Progenitor cell of endocrine pancreas (in vitro differentiated cells): ENCODE results near the gene RFNG. TPM values are rescaled to one million over a fixed set of nuclear protein-coding genes. Genes with fewer than 3 reads are reported as not detected.

ENCODE experiments used
- DNase-seq: peaks from one replicate; pipeline ENCODE4 v3.0.0; 2021; ENCODE audit warnings: low spot score; ENCODE audit not compliant: unreplicated experiment
- H3K27ac Mint-ChIP-seq: 2 replicates; pipeline ENCODE4 v1.8.0; 2021; ENCODE audit warnings: mild to moderate bottlenecking, moderate library complexity, mixed read lengths
- H3K27me3 Mint-ChIP-seq: 2 replicates; pipeline ENCODE4 v1.8.0; 2021; ENCODE audit warnings: mixed read lengths
- H3K36me3 Mint-ChIP-seq: 2 replicates; pipeline ENCODE4 v1.8.0; 2022; ENCODE audit warnings: mixed read lengths; ENCODE audit not compliant: insufficient read depth
- H3K4me1 Mint-ChIP-seq: 2 replicates; pipeline ENCODE4 v1.8.0; 2021; ENCODE audit warnings: low read depth, mixed read lengths
- H3K4me3 Mint-ChIP-seq: 2 replicates; pipeline ENCODE4 v1.8.0; 2021; ENCODE audit warnings: low read depth, mild to moderate bottlenecking, moderate library complexity, mixed read lengths
- H3K9me3 Mint-ChIP-seq: 2 replicates; pipeline ENCODE4 v1.8.0; 2021; ENCODE audit warnings: low read depth, mixed read lengths
- total RNA-seq: library from RNA; stranded (reverse); gene quantifications from 2 replicates; pipeline ENCODE4 v1.2.1, GENCODE V29; 2021
- TF ChIP-seq, protein P1 (sequence below): fragments of 200-600 bp; sonication (generic); IDR thresholded peaks from one replicate; pipeline ENCODE4 v1.5.0; 2021; ENCODE audit warnings: antibody characterized with exemption, mild to moderate bottlenecking; ENCODE audit not compliant: unreplicated experiment

The RFNG gene
- total RNA-seq, 1 donor from 2014 or later = 65.5 TPM

DNA sequence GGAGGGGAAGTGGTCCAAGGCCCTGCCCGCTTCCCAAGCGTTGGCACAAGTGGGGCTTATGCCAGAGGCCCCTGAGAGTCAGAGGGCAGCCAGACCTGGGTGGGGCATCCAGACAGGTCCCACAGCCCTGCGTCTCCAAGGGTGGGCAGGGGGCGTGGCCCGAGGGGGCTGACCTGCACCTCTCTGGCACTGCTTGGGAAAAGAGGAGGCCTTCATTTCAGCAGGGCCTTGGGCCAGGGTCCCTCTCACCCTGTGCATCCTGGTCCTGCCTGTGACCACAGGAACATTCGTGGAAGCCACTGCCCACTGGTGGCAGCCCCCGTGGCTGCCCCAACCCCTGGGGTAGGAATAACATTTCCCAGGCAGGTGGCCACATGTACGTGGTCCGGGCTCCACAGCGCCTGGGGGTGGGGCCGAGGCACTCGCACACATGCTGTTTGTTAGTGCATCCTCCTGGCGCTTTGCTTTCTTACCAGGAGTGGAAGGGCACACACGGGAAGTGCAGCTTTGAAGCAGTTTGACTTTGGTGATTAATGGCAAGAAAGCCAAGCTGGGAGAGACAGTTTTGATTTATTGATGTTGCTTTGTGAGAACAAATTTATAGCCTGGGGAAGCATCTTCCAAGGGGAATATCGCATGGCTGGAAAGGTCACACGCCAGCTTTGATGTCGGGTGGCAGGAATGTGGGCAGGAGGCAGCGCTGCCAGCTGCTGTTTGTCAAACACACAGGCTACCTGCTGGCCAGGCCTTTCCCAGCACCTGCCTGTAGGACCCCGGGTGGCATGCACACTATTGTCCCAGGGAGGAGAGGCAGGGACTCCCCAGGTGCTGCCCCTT lies 33.2 kb downstream of the RFNG start:
- Mint-ChIP-seq H3K27ac (peak overlapping the region; percentile 71), H3K4me3 (no peak overlapping the region), H3K4me1 (peaks cover 5% of the 10 kb centered on the region), H3K36me3 (peaks cover 2% of the 10 kb centered on the region), H3K27me3 (no peaks in the 10 kb centered on the region), H3K9me3 (no peaks in the 10 kb centered on the region)
- TF ChIP-seq, protein P1, sequence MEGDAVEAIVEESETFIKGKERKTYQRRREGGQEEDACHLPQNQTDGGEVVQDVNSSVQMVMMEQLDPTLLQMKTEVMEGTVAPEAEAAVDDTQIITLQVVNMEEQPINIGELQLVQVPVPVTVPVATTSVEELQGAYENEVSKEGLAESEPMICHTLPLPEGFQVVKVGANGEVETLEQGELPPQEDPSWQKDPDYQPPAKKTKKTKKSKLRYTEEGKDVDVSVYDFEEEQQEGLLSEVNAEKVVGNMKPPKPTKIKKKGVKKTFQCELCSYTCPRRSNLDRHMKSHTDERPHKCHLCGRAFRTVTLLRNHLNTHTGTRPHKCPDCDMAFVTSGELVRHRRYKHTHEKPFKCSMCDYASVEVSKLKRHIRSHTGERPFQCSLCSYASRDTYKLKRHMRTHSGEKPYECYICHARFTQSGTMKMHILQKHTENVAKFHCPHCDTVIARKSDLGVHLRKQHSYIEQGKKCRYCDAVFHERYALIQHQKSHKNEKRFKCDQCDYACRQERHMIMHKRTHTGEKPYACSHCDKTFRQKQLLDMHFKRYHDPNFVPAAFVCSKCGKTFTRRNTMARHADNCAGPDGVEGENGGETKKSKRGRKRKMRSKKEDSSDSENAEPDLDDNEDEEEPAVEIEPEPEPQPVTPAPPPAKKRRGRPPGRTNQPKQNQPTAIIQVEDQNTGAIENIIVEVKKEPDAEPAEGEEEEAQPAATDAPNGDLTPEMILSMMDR = no peak
- DNase-seq = no peak

DNA sequence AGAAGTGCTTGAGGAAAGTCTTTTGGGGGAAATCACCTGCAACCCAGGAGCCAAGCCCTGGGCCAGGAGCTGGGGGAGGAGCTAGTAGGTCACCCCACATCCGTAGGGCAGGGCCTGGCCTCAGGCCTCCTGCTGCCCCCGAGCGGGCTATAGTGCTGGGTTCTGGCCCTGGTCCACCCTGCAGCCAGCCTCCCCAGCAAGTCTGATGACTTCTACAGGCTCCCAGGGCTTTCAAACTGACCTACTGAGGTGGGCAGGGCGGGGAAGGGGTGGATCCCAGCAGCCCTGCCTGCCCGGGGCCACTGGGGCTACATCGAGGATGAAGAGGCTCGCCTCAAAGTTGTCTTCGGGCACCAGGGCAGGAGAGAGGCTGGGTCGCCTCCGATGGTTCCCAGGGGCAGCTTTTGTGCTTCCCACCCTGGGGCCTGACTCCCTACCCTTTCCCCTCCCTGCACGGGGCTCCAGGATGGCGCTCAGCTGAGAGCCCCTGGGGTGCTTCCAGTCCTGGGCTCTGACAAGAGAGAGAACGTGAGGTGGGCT lies 33.9 kb downstream of the RFNG start:
- Mint-ChIP-seq H3K4me3 (no peak overlapping the region), H3K9me3 (no peaks in the 10 kb centered on the region), H3K4me1 (peaks cover 5% of the 10 kb centered on the region), H3K27me3 (no peaks in the 10 kb centered on the region), H3K27ac (no peak overlapping the region), H3K36me3 (peaks cover 2% of the 10 kb centered on the region)
- TF ChIP-seq, protein P1 = no peak
- no peak for DNase-seq

DNA sequence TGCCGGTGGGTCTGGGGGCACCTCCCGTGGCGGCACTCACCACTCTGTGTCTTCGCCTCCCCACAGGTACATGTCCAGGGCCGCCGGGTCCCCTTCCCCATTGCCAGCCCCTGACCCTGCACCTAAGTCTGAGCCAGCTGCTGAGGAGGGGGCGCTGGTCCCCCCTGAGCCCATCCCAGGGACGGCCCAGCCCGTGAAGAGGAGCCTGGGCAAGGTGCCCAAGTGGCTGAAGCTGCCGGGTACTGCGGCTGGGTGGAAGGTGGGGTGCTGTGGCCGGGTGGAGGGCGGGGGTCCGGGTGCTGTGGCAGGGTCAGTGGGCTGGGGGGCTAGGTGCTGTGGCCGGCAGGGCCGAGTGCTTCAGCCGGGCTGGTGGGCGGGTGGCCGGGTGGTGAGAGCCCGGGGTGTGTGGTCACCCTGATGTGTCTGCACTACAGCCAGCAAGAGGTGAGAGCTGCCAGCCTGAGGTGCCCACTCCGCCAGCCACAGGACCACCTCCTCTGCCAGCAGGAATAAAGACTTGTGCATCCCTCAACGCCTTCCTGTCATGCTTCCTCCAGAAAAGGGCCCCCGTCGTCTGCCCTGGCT lies 34.6 kb downstream of the RFNG start:
- no peak for DNase-seq
- Mint-ChIP-seq H3K4me1 (peaks cover 5% of the 10 kb centered on the region), H3K36me3 (peaks cover 2% of the 10 kb centered on the region), H3K27ac (no peak overlapping the region), H3K4me3 (no peak overlapping the region), H3K9me3 (no peaks in the 10 kb centered on the region), H3K27me3 (no peaks in the 10 kb centered on the region)
- TF ChIP-seq, protein P1 = no peak

DNA sequence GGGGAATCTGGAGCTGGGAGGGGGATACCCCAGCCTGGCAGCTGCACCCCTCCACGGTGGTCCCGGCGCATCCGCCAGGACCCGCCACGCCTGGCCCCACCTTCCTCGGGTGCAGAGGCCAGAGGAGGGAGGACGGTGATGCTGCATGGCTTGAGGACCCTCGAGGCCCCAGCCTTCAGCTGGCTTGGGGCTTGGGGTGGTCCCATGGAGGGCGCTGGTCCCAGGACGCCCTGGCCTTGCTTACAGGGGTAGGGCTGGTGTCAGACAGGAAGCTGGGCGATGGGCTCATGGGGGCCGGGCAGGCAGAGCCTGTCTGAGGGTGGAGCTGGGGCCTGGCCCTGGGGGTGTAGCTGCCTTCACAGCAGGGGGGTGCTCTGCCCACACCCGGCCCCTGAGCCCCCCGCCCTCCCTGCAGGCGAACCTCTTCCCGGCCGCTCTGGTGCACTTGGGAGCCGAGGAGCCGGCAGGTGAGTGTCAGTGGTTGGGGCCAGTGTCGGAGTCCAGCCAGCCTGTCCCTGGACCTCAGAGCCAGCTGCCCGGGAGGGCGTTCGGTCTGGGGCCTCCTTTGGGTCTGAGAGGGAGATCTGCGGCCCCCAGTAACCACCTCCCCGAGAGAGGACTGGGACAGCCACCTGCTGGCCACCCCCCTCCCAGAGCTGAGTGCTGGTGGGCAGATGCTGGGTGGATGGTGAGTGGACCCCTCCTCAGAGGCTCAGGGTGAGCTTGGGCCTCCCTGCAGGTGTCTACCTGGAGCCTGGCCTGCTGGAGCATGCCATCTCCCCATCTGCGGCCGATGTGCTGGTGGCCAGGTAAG lies 35.3 kb downstream of the RFNG start:
- Mint-ChIP-seq H3K27me3 (no peaks in the 10 kb centered on the region), H3K4me3 (no peak overlapping the region), H3K27ac (no peak overlapping the region), H3K4me1 (no peaks in the 10 kb centered on the region), H3K36me3 (peaks cover 2% of the 10 kb centered on the region), H3K9me3 (no peaks in the 10 kb centered on the region)
- TF ChIP-seq, protein P1 = no peak
- no peak for DNase-seq
